GM10847 (cell line): Measurements from ENCODE around the gene CD47.

Source experiments
- POLR2A ChIP-seq: IDR thresholded peaks from 2 replicates; pipeline ENCODE4 v1.6.1; 2011; ENCODE audit not compliant: insufficient read length; ENCODE audit errors: extremely low read depth

CD47 gene

DNA sequence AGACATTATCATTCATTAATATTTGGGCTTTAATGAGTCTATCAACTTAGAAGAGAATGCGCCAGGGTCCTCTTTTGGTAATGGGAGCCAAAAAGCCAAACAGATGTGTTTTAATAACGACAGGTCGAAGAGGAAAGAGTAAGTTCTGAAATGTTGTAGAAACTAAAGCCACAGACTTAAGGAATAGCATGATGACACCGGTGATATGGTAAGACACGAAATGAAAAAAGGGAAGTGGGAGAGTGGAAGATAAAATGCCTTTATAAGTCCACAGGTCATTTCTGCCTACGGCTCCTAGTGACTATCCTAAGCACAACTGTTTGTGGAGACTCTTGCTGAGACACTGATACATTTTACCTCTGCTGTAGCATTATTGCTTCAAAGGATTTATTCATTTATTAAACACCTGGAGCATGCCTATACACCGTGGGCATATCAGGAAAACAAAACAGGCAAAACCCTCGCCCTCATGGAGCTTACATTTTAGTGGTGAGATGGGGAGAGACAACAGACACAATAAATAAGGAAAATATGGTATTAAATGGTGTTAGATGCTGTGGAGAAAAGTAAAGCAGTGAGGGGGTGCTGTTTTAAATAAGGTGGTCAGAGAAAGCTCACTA, 11.7 kb upstream of the CD47 start:
- no peak for TF ChIP-seq POLR2A

- no peak for TF ChIP-seq POLR2A
These were observed 10.3 kb upstream of the CD47 start for GRCh38 chr3:108100906-108101660.

DNA sequence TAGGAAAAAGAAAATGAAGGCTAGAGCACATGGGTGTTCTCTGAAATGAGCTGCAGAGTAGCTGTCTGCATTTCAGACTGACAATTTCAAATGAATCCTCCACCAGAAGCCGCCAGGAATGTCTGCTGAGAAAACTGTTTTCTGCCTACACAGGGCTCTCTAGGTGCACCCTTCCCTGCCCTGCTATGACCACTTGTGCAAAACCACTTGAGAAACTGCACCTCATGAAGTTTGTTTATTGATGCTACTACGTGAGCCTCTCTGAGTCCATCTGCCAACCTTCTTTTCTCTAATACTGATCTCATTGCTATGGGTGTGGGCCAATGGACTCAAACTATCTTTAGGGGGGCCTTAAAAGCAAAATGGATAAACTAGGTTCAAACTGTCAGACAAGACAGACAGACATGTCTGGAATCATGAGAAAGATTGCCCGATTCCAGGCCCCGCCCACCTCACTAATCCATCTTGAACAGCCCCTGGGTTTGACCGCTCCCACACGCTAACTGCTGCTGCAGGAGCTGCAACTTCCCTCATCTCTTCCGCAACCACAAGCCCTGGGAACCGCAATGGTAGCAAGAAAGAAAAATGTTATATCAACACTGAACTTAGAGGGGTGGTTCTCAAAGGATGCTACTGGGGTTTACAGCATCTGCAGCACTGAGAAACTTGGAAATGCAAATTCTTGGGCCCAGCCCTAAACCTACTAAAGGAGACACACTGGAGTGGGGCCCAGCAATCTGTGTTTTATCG, 9.0 kb upstream of the CD47 start:
- TF ChIP-seq POLR2A, result no peak

DNA sequence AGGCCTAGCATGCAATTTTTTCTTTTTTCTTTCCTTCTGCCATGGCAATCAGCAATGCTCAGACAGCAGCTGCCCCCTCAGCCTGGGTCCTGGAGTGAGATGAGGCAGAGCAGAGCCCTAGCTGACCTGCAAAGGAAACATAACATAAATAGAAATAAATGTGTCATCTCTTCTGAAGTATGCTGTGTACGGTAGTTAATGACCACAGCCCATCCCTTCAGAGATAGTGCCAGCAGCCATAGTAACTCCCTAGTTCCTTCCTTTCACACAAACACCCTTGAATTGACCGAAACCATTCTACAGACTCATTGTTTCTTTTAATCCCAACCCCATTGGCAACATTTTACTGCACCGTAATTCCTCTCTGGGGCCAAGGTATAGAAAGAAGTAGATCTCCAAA, 8.4 kb upstream of the CD47 start:
- no peak for TF ChIP-seq POLR2A

- no peak for TF ChIP-seq POLR2A
These were observed 7.2 kb upstream of the CD47 start for GRCh38 chr3:108098003-108098370.

- TF ChIP-seq POLR2A, result no peak
These were observed 6.6 kb upstream of the CD47 start for GRCh38 chr3:108097322-108098002.

DNA sequence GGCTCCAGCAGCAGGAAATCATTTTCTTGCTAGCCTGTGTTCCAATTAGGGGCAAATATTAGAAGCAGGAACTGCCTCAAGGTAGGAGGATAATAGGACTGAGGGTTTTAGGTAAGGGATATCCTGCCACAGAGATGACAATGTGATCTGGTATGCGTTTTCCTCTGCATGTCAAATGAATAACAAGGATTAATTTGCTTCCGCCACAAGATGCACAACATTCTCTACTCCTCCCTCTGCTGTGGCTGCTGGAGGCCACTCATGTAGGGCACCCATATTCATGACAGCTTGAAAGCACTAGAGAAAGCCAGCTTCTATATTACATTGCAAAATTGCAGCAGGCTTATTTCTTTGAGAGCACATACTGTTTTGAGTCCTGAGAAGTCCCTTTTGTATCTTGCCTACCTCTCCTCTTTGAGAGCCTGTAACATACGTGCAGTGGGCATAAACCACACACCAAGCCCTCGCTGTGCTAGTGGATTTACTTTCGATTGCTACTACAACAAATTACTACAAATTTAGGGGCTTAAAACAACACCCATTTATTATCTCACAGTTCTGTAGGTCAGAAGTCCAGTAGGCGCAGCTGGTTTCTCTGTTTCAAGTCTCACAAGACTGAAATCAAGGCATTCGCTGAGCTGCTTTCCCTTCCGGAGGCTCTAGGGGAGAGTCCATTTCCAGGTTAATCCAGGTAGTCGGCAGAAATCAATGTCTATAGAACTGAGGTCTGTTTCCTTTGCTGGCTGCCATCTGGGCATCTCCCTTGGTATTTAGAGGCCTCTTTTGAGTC, 5.9 kb upstream of the CD47 start:
- TF ChIP-seq POLR2A, result no peak

DNA sequence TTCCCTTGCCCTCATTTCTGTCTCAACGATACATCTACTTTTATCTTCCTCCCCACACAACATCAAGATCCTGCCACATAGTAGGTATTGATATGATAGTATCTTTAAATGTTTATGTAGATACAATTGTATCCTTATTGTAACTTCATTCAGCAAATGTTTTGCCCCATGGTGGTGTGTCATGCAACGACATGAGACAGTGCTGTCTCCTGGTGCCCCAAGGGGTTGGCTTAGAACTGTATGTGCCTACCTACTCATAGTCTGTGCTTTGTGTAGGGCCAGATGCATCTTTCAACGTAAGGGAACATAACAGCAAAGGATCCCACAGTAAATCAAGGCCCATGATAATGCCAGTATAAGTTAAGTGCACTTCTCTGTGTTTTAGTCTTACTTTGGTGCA, 2.8 kb upstream of the CD47 start:
- no peak for TF ChIP-seq POLR2A

- TF ChIP-seq POLR2A, result no peak
These were observed 2.2 kb upstream of the CD47 start for GRCh38 chr3:108093021-108093420.

DNA sequence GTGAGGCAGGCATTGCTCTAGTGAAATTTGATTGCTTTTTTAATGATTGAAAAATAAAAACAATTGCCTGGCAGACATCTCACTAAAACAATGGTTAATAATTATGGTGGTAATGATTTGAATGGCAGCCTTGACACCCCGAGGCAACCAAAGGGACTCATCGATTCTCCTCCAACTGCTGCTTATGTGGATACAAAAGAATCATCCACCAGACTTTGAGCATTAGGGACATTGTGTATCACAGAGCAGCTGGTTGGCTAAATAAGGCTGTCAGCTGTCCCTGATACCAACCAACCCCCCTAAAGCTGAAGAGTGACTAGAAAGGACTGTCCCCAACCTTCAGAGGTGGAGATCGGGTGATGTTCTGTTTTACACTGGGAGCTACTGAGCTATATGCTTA, 1.7 kb upstream of the CD47 start:
- no peak for TF ChIP-seq POLR2A

- TF ChIP-seq POLR2A, result no peak
These were observed 843 bp upstream of the CD47 start for GRCh38 chr3:108091498-108092250.

- TF ChIP-seq POLR2A, result no peak
These were observed 656 bp downstream of the CD47 start for GRCh38 chr3:108090049-108090700.

DNA sequence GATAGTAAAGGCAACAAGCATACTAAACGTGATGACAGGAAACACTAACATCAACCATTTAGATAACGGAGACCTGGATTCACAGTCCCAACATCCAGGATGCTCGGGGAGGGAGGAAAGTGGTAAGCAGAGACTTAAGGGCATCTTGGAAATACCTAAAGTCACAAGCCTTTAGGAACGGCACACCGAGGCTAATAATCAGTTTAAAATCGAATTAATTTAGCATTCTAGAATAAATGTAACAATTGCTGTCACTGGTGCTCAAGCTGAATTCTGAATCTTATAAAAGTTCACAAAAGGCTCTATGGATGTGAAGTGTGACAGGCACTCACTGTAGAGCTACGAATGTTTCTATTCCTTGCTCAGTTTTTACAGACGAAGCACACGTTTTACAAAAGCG, 1.3 kb downstream of the CD47 start:
- no peak for TF ChIP-seq POLR2A

GRCh38 chr3:108088697-108089096, 2.1 kb downstream of the CD47 start:
- TF ChIP-seq POLR2A, result no peak
